GM10266 (cell line): ENCODE measurements around the gene DNMT3B.

ENCODE experiments used
- DNase-seq: peaks from one replicate; pipeline ENCODE4 v3.0.0; 2012; ENCODE audit errors: extremely low spot score
- CTCF ChIP-seq: IDR thresholded peaks from 2 replicates; pipeline ENCODE4 v1.5.1; 2012; ENCODE audit warnings: mild to moderate bottlenecking, low read depth; ENCODE audit not compliant: control insufficient read depth, insufficient read depth; ENCODE audit errors: missing control alignments

The DNMT3B gene

DNA sequence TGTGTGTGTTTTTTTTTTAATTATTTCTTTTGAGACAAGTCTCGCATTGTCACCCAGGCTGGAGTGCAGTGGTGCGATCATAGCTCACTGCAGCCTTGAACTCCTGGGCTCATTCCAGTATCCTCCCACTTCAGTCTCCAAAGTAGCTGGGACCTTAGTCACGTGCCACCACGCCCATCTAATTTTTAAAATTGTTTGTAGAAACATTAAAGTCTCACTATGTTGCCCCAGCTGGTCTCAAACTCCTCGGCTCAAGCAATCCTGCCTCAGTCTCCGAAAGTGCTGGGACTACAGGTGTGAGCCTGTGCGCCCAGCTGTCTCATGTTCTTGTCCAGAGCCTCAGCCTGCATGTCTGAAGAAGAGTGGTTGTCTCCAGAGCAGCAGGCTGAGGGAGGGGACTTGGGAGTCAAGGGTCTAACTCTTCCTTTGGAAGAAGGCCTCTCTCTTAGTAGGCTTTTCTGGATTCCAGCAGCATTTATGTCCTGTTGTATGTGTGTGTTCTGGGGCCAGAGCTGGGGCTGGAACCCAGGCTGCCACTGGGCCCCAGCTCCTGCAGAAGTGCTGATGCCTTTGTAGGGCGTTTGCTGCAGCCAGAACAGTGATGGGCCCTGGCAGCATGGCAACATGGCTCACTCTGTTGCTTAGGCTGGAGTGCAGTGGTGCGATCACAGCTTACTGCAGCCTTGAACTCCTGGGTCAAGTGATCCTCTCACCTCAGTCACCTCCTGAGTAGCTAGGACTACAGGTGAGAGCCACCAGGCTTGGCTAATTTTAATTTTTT is 5.4 kb downstream of the DNMT3B start:
- DNase-seq, result no peak
- no peak for TF ChIP-seq CTCF

GRCh38 chr20:32772046-32772445 is 9.9 kb downstream of the DNMT3B start:
- no peak for DNase-seq
- no peak for TF ChIP-seq CTCF

GRCh38 chr20:32773223-32773622 is 11.0 kb downstream of the DNMT3B start:
- no peak for DNase-seq
- TF ChIP-seq CTCF, result no peak

GRCh38 chr20:32773855-32774254 is 11.7 kb downstream of the DNMT3B start:
- no peak for TF ChIP-seq CTCF
- no peak for DNase-seq

DNA sequence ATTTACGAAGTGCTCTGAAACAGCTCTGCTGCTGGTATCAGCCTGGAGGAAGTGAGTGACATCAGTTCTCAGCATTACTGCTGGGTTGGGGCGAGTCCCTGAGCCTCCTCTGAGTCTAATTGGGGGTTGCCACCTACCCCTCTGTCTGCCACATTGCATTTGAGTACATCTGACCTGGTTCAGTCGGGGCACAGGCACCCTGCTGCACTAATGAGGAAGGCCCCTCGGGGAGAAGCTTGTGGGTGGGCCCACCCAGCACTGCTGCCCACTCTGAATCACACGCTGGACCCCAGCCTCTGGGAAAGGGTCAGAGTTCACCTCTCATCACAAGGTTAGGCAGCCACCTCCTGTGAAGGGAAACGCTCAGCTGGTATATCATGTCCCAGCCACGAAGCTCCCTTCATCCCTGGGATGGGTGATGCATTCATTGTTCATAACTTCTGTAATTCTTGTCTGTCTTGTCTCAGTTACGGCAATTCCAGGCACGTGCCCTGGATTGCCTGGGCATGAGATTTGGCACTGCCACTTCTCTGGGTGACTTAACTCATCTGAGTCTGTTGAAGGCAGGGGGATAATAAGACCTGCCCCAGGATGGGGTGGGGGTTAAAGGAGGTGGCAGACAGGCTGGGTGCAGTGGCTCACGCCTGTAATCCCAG is 13.3 kb downstream of the DNMT3B start:
- DNase-seq, result no peak
- no peak for TF ChIP-seq CTCF

GRCh38 chr20:32777177-32777956 is 15.2 kb downstream of the DNMT3B start:
- DNase-seq, result no peak
- TF ChIP-seq CTCF, result no peak
